H1 (cell line): ENCODE results near the gene P2RY1. TPM values are rescaled to one million over a fixed set of nuclear protein-coding genes. Genes with fewer than 3 reads are reported as not detected.

Source experiments
- polyA plus RNA-seq, 7 experiments: library from polyadenylated mRNA; depleted of rRNA in 3 of 7; stranded (reverse) in 5 of 7; unstranded in 2 of 7; fragments of >200 nt in 5 of 7; fragments of 200-250 nt in 2 of 7; gene quantifications; 1 replicate in 5 of 7; 2 replicates in 1 of 7; 4 replicates in 1 of 7; pipeline versions ENCODE4 v1.2.1 to v1.2.3, GENCODE V29; 2011 to 2013; ENCODE audit warnings: missing spikeins in 2 of 7, mixed read lengths in 2 of 7
- small RNA-seq: library from polyadenylated mRNA; stranded (forward); fragments of <200 nt; extraction: miRNeasy Mini kit (QIAGEN cat#:217004); gene quantifications from one replicate; pipeline ENCODE3, GENCODE V24; 2013; ENCODE audit not compliant: insufficient read depth
- total RNA-seq: library from RNA; stranded (reverse); fragmentation: NEBNext Ultra II Directional; extraction: Animal tissue kit (Norgen Biotek cat#: 25700); gene quantifications from 2 replicates; pipeline ENCODE4 v1.2.1, GENCODE V29; 2021

Gene P2RY1
- total and polyA plus RNA-seq, 2 of the 8 experiments (the other 6 are each of a cell fraction or from before 2014, with no cell fraction given): 6.5 to 28.3 TPM

Small RNA genes within 50 kb of the gene (small RNA-seq; reads per million reads assigned to genes)
- not detected for gene ATP5MGP5
